DND-41 (cell line): ENCODE data around the gene FSIP2.

ENCODE experiments used
- CTCF ChIP-seq: IDR thresholded peaks from 2 replicates; pipeline ENCODE4 v1.5.1; 2012; ENCODE audit warnings: borderline replicate concordance, low read length, moderate library complexity, mild to moderate bottlenecking; ENCODE audit not compliant: poor library complexity, severe bottlenecking; ENCODE audit errors: extremely low read depth
- EZH2 ChIP-seq: IDR thresholded peaks from 3 replicates; pipeline ENCODE4 v1.6.1; 2012; ENCODE audit warnings: borderline replicate concordance, low read depth, mild to moderate bottlenecking, moderate library complexity, low read length, inconsistent platforms; ENCODE audit not compliant: severe bottlenecking

GRCh38 chr2:185689906-185690539 lies 48.6 kb upstream of the FSIP2 start:
- no peak for TF ChIP-seq CTCF
- no peak for TF ChIP-seq EZH2
